SW480 (cell line): Measurements from ENCODE around the gene UNC50.
"Not testable (repeated sequence)": the region's sequence is repeated elsewhere in the genome, so short reads cannot be mapped to it uniquely, and the experiment has no call there.

ENCODE experiments used
- DNase-seq: peaks from one replicate; pipeline ENCODE4 v3.0.0-alpha.2; 2016; ENCODE audit warnings: low spot score

UNC50 gene

GRCh38 chr2:98608962-98609604 is 694 bp downstream of the UNC50 start:
- DNase-seq: peak; percentile 16

- no peak for DNase-seq
Measured at GRCh38 chr2:98614024-98614739, 5.8 kb downstream of the UNC50 start.

- DNase-seq: no peak
Measured at GRCh38 chr2:98615481-98615880, 7.1 kb downstream of the UNC50 start.

GRCh38 chr2:98617149-98617548 is 8.8 kb downstream of the UNC50 start:
- DNase-seq: no peak

GRCh38 chr2:98623657-98624056 is 15.3 kb downstream of the UNC50 start:
- DNase-seq: no peak

GRCh38 chr2:98632351-98632750 is 24.0 kb downstream of the UNC50 start:
- no peak for DNase-seq

- DNase-seq: peak; percentile 11
Measured at GRCh38 chr2:98634406-98635092, 26.2 kb downstream of the UNC50 start.

GRCh38 chr2:98637401-98638147 is 29.2 kb downstream of the UNC50 start:
- no peak for DNase-seq

GRCh38 chr2:98643496-98644100 is 35.2 kb downstream of the UNC50 start:
- DNase-seq: no peak

- no peak for DNase-seq
Measured at GRCh38 chr2:98647636-98648035, 39.2 kb downstream of the UNC50 start.

- no peak for DNase-seq
Measured at GRCh38 chr2:98648451-98648850, 40.1 kb downstream of the UNC50 start.

GRCh38 chr2:98649135-98649991 is 41.0 kb downstream of the UNC50 start:
- peak; percentile 86 for DNase-seq

- no peak for DNase-seq
Measured at GRCh38 chr2:98649992-98650375, 41.6 kb downstream of the UNC50 start.

- no peak for DNase-seq
Measured at GRCh38 chr2:98650998-98651397, 42.6 kb downstream of the UNC50 start.

- DNase-seq: no peak
Measured at GRCh38 chr2:98654699-98655495, 46.5 kb downstream of the UNC50 start.

GRCh38 chr2:98656800-98657199 is 48.4 kb downstream of the UNC50 start:
- no peak for DNase-seq

GRCh38 chr2:98658816-98659490 is 50.6 kb downstream of the UNC50 start:
- DNase-seq: no peak

GRCh38 chr2:98659491-98659840 is 51.1 kb downstream of the UNC50 start:
- not testable (repeated sequence) for DNase-seq

GRCh38 chr2:98663511-98664090 is 55.2 kb downstream of the UNC50 start:
- no peak for DNase-seq
